ENCODE results near the gene ATP5F1B.

DNA sequence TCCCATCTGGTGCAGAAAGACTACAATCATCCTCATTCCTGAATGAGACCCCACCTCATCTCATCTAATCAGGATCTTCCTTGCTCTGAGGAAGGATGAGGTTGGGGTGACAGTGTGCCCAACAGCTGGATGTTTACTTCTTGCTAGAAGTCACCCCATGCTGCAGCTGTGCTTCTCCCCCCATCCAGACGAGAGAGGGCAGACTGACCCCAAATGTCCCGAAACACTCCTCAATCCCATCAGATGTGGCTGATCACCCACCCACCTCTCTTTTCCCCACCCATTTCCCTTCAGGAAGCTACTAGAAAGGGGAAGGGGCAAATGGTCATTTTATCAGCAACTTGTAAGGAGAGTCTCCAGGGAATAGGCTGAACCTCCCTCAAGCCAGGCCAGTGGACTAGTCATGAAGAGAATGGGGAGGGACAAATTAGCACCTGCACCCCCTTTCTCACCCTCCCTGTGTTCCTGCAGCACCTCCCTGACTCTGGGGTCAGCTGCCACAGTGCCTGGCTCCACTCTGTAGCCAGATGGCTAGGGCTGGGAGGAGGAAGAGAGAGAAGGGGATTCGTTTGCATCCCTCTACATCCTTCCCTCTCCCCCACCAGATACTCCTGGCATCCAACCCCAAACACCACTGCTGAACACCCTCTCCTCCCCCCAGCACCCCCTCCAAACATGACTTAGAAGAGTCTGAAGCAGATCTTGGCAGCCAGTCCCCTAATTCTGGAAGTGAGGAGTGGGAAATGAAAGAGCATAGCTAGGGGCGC, 12.9 kb downstream of the ATP5F1B start:
- TF ChIP-seq SUZ12 (IDR thresholded peaks at IDR 0.05; ENCODE audit: extremely low read depth, insufficient read depth, insufficient read length): no peak
- TF ChIP-seq ZNF274 (IDR thresholded peaks at IDR 0.05; ENCODE audit: low read depth, low read length): no peak
- no peak for TF ChIP-seq YY1 (IDR thresholded peaks at IDR 0.05; ENCODE audit: insufficient read depth, insufficient read length)

All from NT2/D1 (cell line).